Measurements from ENCODE around the gene ITGA5. TPM values are rescaled to one million over a fixed set of nuclear protein-coding genes. Genes with fewer than 3 reads are reported as not detected.
A peak's percentile ranks its signal among the peaks of the same experiment; 100 is the strongest.

The ITGA5 gene
- total RNA-seq, 1 donor from 2014 or later = 32.2 TPM

DNA sequence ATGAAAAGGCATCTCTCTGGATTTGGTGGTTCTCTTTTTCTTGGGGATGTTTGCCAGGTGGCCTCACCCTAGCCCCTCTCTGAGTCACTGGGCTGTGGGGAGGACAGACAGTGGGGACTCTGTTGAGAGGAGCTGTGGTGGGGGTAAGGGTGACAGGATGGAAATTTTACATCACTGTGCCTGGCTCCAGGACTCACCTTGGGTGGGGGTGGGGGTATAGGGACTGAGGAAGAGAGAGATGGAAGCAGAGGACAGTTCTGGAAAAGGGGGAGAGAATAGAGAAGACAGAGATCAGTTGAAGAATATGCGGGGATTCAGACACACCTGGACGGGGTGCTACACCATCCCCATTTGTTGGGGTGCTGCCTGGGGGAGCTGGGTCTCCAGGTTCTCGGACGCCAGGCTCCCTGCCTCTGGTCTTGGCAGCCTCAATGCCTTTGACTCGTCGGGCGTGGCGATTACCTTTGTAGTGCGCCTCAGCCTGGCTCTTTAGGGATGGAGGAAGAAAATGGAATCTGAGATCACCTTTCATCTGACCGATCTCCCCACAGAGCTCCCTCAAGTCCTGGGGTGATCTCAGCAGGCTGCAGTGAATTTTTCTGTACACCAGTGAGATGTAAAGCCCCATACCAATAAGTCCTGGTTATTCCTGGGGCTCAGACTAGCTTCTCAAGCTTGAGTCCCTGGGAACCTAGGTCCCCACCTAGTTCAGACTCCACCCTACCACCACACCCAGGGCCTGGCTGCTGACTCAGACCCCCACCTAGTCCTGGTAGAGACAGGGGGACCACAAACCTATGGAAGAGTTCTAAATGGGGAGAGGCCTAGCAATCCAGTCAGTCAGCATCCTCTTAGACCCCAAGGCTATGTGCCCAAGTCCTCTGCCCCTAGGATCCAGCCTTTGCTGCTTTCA, 45.2 kb downstream of the ITGA5 start:
- H3K36me3 Mint-ChIP-seq (ENCODE audit: insufficient read depth) = peaks cover 9% of the 10 kb centered on the region
- no peak for TF ChIP-seq CTCF (IDR thresholded peaks at IDR 0.05; ENCODE audit: unreplicated experiment)
- H3K4me3 Mint-ChIP-seq (ENCODE audit: low read depth) = no peak overlapping the region
- peaks cover 13% of the 10 kb centered on the region for H3K4me1 Mint-ChIP-seq (ENCODE audit: low read depth)
- no peak overlapping the region for H3K27ac Mint-ChIP-seq
- H3K27me3 Mint-ChIP-seq = peaks cover 25% of the 10 kb centered on the region
- H3K9me3 Mint-ChIP-seq (ENCODE audit: low read depth) = no peaks in the 10 kb centered on the region
- no peak for DNase-seq (ENCODE audit: low spot score, unreplicated experiment)

- no peak for TF ChIP-seq CTCF (IDR thresholded peaks at IDR 0.05; ENCODE audit: unreplicated experiment)
- H3K27ac Mint-ChIP-seq = no peak overlapping the region
- no peak for DNase-seq (ENCODE audit: low spot score, unreplicated experiment)
- H3K4me3 Mint-ChIP-seq (ENCODE audit: low read depth) = no peak overlapping the region
- peaks cover 8% of the 10 kb centered on the region for H3K4me1 Mint-ChIP-seq (ENCODE audit: low read depth)
- no peaks in the 10 kb centered on the region for H3K9me3 Mint-ChIP-seq (ENCODE audit: low read depth)
- peaks cover 9% of the 10 kb centered on the region for H3K36me3 Mint-ChIP-seq (ENCODE audit: insufficient read depth)
- peaks cover 38% of the 10 kb centered on the region for H3K27me3 Mint-ChIP-seq
These were observed 46.8 kb downstream of the ITGA5 start for GRCh38 chr12:54372113-54372806.

DNA sequence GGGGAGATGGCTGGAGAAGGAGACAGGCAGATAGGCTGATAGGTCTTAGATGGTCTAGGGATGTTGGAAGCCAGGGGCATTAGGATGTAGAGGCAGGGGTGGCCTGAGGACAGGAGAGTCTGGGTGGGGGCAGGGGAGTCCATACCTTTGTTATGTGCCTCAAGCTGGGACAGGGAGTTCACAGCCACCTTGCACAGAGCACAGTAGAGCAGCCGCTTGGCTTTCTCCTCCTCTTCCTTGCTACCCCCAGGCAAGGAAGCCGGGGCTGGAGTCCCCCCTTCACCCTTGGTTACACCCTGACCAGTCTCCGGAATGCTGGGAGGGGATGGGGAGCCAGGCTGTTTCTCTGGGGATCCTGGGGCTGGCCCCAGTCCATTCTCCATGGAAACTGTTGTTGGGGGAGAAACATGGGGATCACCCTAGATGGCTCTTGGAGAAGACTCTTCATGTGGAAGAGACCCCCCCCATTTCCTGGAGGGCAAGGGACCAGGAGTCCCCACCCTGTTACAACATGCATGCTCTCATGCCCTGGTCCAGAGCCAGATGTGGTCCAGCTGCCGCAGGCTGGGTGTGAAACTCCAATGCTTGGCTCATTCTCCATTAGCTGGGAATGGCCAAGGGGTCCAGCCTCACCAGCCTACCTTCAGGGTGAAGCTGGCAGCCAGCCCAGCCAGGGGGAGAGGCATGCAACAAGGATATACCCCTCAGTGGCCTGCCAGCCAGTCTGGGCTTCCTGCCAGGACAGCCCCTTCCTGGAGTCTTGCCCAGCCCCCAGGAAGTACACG, 47.5 kb downstream of the ITGA5 start:
- no peak for DNase-seq (ENCODE audit: low spot score, unreplicated experiment)
- peaks cover 9% of the 10 kb centered on the region for H3K36me3 Mint-ChIP-seq (ENCODE audit: insufficient read depth)
- H3K9me3 Mint-ChIP-seq (ENCODE audit: low read depth) = no peaks in the 10 kb centered on the region
- H3K4me3 Mint-ChIP-seq (ENCODE audit: low read depth) = no peak overlapping the region
- H3K27ac Mint-ChIP-seq = no peak overlapping the region
- TF ChIP-seq CTCF (IDR thresholded peaks at IDR 0.05; ENCODE audit: unreplicated experiment) = no peak
- H3K27me3 Mint-ChIP-seq = peaks cover 38% of the 10 kb centered on the region
- H3K4me1 Mint-ChIP-seq (ENCODE audit: low read depth) = peaks cover 6% of the 10 kb centered on the region

- no peaks in the 10 kb centered on the region for H3K9me3 Mint-ChIP-seq (ENCODE audit: low read depth)
- DNase-seq (ENCODE audit: low spot score, unreplicated experiment) = peak; percentile 77
- H3K36me3 Mint-ChIP-seq (ENCODE audit: insufficient read depth) = peaks cover 9% of the 10 kb centered on the region
- H3K27ac Mint-ChIP-seq = no peak overlapping the region
- H3K4me1 Mint-ChIP-seq (ENCODE audit: low read depth) = peaks cover 6% of the 10 kb centered on the region
- peaks cover 38% of the 10 kb centered on the region for H3K27me3 Mint-ChIP-seq
- H3K4me3 Mint-ChIP-seq (ENCODE audit: low read depth) = no peak overlapping the region
- TF ChIP-seq CTCF (IDR thresholded peaks at IDR 0.05; ENCODE audit: unreplicated experiment) = peak; percentile 97
These were observed 48.8 kb downstream of the ITGA5 start for GRCh38 chr12:54370171-54370730.

Data from progenitor cell of endocrine pancreas (in vitro differentiated cells).